AG04449 (cell line): ENCODE data around the gene EXPH5.

Experiments used
- CTCF ChIA-PET: fragments of 350-600 bp; formaldehyde crosslinking; extraction: SDS; loops from one replicate; lab custom pipeline; 2021; ENCODE audit warnings: antibody characterized with exemption; lab: Yijun Ruan, JAX
- POLR2A ChIA-PET: fragments of 400-600, 350-600 bp; formaldehyde crosslinking; extraction: SDS; loops from one replicate; lab custom pipeline; 2020; ENCODE audit warnings: antibody characterized with exemption, inconsistent platforms; lab: Yijun Ruan, JAX
- DNase-seq: peaks from one replicate; pipeline ENCODE4 v3.0.0-alpha.2; 2010; ENCODE audit warnings: low read depth, low spot score
- H3K4me3 ChIP-seq: 2 replicates; pipeline ENCODE4 v1.5.1; 2011; ENCODE audit warnings: low read depth, mild to moderate bottlenecking, control low read depth, low read length
- TF ChIP-seq, protein P1 (sequence below): IDR thresholded peaks from one replicate; pipeline ENCODE4 v1.5.1; 2011; ENCODE audit warnings: mild to moderate bottlenecking, moderate library complexity, low read length, control low read depth, inconsistent platforms; ENCODE audit not compliant: insufficient read depth; ENCODE audit errors: missing control alignments

EXPH5 gene

DNA sequence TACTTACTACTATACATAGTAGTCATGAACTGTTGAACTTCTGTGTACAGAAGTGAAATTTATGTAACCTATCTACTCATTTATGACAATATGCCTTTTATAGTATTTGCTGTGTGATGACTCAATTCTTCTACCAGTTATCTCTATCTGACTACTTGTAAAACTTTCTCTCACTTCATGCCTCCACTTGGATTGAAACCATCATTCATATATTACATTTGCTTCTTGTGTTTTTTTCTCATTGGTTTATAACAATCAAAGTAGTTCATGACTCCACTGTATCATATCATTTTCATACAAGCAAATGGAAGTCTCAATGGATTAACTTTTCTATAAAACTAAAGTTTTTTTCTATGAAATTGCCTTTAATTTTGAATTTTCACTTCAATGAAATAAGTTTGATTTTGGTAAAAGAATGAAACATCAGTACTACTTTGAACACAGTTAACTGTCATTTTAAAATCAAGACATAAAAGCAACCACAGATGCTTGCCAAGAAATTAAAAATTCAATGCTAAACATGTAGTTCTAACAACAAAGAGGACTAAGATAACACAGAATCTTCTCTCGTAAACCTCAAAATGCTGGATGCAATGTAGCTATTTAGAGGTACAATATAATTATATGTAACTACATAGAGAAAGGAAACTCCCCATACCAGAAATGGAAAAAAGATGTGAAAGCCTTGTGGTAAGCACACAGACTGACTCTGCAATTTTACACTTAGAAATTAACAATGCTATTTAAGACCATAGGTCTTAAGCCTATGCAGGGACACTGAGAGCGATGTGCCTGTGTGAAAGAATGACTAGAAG, 27.6 kb upstream of the EXPH5 start:
- DNase-seq, result no peak
- TF ChIP-seq, protein P1, sequence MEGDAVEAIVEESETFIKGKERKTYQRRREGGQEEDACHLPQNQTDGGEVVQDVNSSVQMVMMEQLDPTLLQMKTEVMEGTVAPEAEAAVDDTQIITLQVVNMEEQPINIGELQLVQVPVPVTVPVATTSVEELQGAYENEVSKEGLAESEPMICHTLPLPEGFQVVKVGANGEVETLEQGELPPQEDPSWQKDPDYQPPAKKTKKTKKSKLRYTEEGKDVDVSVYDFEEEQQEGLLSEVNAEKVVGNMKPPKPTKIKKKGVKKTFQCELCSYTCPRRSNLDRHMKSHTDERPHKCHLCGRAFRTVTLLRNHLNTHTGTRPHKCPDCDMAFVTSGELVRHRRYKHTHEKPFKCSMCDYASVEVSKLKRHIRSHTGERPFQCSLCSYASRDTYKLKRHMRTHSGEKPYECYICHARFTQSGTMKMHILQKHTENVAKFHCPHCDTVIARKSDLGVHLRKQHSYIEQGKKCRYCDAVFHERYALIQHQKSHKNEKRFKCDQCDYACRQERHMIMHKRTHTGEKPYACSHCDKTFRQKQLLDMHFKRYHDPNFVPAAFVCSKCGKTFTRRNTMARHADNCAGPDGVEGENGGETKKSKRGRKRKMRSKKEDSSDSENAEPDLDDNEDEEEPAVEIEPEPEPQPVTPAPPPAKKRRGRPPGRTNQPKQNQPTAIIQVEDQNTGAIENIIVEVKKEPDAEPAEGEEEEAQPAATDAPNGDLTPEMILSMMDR, result no peak
- ChIA-PET POLR2A (no interaction called here), CTCF (no interaction called here)
- no peak overlapping the region for H3K4me3 ChIP-seq

DNA sequence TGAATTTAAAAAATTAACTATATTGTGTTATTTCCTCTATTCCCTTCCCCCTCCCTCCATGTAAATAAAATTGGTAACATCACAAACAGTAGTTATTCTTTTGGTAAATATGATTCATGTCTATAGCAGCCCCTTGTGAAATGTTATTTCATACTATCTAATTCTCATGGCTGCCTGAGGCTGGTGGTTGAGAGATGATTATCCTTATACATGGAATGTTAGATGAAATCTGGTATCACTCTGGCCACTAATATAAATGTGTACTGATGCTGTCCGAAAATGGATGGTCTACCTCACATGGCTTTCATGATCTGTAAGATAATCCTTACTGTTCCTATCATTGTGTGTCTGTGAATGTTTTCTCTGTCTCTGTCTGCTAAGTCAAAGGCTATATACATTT, 25.0 kb upstream of the EXPH5 start:
- CTCF ChIA-PET, result no interaction called here
- POLR2A ChIA-PET, result no interaction called here
- TF ChIP-seq, protein P1, result no peak
- no peak for DNase-seq
- H3K4me3 ChIP-seq, result no peak overlapping the region

DNA sequence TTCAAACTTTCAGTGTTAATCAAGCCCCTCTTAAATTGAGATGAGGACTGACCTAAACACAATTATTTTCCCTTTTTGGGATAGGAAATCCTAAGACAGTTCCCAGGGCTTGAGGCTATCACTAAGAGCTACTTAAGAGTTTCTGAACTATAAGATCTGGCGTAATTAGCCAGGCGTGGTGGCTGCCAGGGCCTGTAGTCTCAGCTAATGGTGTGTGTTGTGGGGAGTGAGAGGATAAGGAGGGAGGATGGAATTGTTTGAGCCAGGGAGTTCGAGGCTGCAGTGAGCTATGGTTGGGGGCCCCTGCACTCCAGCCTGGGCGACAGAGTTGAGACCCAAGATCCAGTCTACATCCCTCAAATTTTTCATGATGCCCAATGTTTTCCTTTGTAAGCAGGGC, 23.5 kb upstream of the EXPH5 start:
- no peak overlapping the region for H3K4me3 ChIP-seq
- no peak for DNase-seq
- TF ChIP-seq, protein P1, result no peak
- CTCF ChIA-PET, result no interaction called here
- POLR2A ChIA-PET, result no interaction called here

DNA sequence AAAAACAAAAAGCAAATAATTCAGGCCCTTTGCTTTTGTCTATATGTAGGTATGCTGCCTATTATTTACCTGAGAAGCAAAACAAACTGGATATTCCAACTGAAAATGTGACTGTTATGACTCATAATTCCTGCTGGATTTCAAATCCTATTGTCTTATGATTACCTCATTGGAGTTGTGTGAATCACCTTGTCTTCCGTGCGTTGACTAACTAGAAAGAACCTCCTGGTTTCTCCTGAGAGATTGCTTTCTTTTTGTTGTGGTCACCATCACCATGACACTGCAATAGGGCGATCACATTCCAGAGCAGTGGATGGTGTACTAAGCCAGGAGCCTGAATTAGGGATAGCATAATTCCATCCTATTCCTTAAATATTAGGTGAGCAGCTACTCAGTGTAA, 23.0 kb upstream of the EXPH5 start:
- no peak overlapping the region for H3K4me3 ChIP-seq
- ChIA-PET POLR2A (no interaction called here), CTCF (no interaction called here)
- TF ChIP-seq, protein P1, result no peak
- no peak for DNase-seq

DNA sequence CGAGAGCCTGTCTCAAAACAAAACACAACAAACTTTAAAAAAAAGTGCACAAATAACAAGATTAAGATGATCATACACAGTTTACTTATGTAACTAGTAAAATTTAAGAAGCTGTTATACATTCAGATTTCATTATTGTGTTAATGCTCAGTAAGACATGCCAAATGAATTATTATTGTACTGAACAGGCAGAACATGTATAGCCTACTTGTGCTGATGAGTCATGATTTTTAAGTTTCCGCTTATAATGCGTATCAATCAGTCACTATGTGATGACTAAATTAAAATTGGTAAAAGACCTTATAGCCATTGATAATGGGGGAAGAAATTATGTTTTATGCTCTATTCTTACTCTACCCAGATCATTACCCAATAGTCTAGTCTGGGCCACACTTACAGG, 20.5 kb upstream of the EXPH5 start:
- ChIA-PET CTCF (no interaction called here), POLR2A (interaction anchor here (0.6 kb wide), 1 partner anchor 284 kb away, joined by 5 read pairs; no protein-coding TSS in a partner anchor)
- H3K4me3 ChIP-seq, result no peak overlapping the region
- TF ChIP-seq, protein P1, result no peak
- DNase-seq, result no peak

DNA sequence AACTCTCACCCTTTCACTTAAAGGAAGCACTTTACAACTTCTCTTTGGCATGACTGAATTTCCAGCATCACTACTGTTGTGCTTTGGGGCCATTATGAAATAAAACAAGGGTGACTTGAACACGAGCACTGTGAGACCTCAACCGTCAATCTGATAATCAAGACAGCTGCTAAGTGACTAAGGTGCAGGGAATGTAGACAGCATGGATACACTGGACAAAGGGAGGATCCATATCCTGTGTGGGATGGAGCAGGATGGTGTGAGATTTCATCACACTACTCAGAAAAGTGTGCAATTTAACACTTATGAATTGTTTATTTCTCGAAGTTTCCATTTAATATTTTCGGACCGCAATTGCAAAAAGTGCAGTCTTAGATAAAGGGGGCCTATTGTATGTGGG, 16.1 kb upstream of the EXPH5 start:
- DNase-seq, result no peak
- no peak overlapping the region for H3K4me3 ChIP-seq
- CTCF ChIA-PET, result no interaction called here
- TF ChIP-seq, protein P1, result no peak
- POLR2A ChIA-PET, result no interaction called here
